Measurements from ENCODE around the gene C5AR2. TPM values are rescaled to one million over a fixed set of nuclear protein-coding genes. Genes with fewer than 3 reads are reported as not detected.

Gene C5AR2
- total RNA-seq, 1 experiment from 2014 or later: 0.22 TPM

GRCh38 chr19:47316513-47316912 is 15.5 kb upstream of the C5AR2 start (continued):
- TF ChIP-seq AFF4 (CRISPR knock-in tag; IDR thresholded peaks at IDR 0.05; ENCODE audit: borderline replicate concordance): no peak
- TF ChIP-seq MXD4 (CRISPR knock-in tag; IDR thresholded peaks at IDR 0.05; ENCODE audit: borderline replicate concordance): no peak
- TF ChIP-seq E2F4 (CRISPR knock-in tag; IDR thresholded peaks at IDR 0.05; ENCODE audit: borderline replicate concordance, low read depth): no peak
- no peak for TF ChIP-seq JUN (CRISPR knock-in tag; IDR thresholded peaks at IDR 0.05)
- no peak for TF ChIP-seq NFATC4 (CRISPR knock-in tag; IDR thresholded peaks at IDR 0.05)
- no peak for TF ChIP-seq SOX15 (CRISPR knock-in tag; IDR thresholded peaks at IDR 0.05)
- no peak for TF ChIP-seq GRHL2 (CRISPR knock-in tag; IDR thresholded peaks at IDR 0.05; ENCODE audit: insufficient replicate concordance, severe bottlenecking)
- no peak for TF ChIP-seq ERG (CRISPR knock-in tag; IDR thresholded peaks at IDR 0.05)

- DNase-seq (ENCODE audit: low spot score) (no peak), ATAC-seq (no peak)
- Mint-ChIP-seq H3K27me3 (ENCODE audit: low read depth) (peaks cover 3% of the 10 kb centered on the region; the same call in 1 of the 2 replicates), H3K4me1 (peaks cover 3% of the 10 kb centered on the region; the same call in 1 of the 2 replicates), H3K36me3 (no peaks in the 10 kb centered on the region), H3K9me3 (peaks cover 6% of the 10 kb centered on the region), H3K27ac (no peak overlapping the region), H3K4me3 (no peak overlapping the region)
- CTCF ChIA-PET: no interaction called here
- TF ChIP-seq TP53 (CRISPR knock-in tag; IDR thresholded peaks at IDR 0.05): no peak
- no peak for TF ChIP-seq ERG (CRISPR knock-in tag; IDR thresholded peaks at IDR 0.05)
- TF ChIP-seq SMAD4 (CRISPR knock-in tag; IDR thresholded peaks at IDR 0.05): no peak
- TF ChIP-seq ZNF425 (CRISPR knock-in tag; conservative IDR thresholded peaks at IDR 0.05): no peak
- POLR2A ChIA-PET: no interaction called here
Observed at GRCh38 chr19:47319923-47320871, 11.8 kb upstream of the C5AR2 start.

- Mint-ChIP-seq H3K9me3 (peaks cover 6% of the 10 kb centered on the region), H3K27ac (no peak overlapping the region), H3K4me3 (no peak overlapping the region), H3K27me3 (ENCODE audit: low read depth) (no peaks in the 10 kb centered on the region), H3K4me1 (no peaks in the 10 kb centered on the region), H3K36me3 (no peaks in the 10 kb centered on the region)
- ChIA-PET POLR2A (no interaction called here), CTCF (interaction anchor here (1.0 kb wide), 1 partner anchor 27 kb away, joined by 3 read pairs; the partner anchor contains the start of gene DHX34)
- DNase-seq (ENCODE audit: low spot score) (no peak), ATAC-seq (no peak)
- TF ChIP-seq AR (CRISPR knock-in tag; IDR thresholded peaks at IDR 0.05) (no peak), EMX1 (CRISPR knock-in tag; IDR thresholded peaks at IDR 0.05) (no peak), GRHL2 (CRISPR knock-in tag; IDR thresholded peaks at IDR 0.05; ENCODE audit: insufficient replicate concordance, severe bottlenecking) (no peak), ZNF281 (CRISPR knock-in tag; IDR thresholded peaks at IDR 0.05) (no peak)
Observed at GRCh38 chr19:47321630-47322029, 10.3 kb upstream of the C5AR2 start.

Data from WTC11 (cell line).